ENCODE results near the gene HYAL4. TPM values are rescaled to one million over a fixed set of nuclear protein-coding genes. Genes with fewer than 3 reads are reported as not detected.
A peak's percentile ranks its signal among the peaks of the same experiment; 100 is the strongest.
"Not testable (repeated sequence)": the region's sequence is repeated elsewhere in the genome, so short reads cannot be mapped to it uniquely, and the experiment has no call there.

HYAL4 gene, protein sequence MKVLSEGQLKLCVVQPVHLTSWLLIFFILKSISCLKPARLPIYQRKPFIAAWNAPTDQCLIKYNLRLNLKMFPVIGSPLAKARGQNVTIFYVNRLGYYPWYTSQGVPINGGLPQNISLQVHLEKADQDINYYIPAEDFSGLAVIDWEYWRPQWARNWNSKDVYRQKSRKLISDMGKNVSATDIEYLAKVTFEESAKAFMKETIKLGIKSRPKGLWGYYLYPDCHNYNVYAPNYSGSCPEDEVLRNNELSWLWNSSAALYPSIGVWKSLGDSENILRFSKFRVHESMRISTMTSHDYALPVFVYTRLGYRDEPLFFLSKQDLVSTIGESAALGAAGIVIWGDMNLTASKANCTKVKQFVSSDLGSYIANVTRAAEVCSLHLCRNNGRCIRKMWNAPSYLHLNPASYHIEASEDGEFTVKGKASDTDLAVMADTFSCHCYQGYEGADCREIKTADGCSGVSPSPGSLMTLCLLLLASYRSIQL
- not detected in 2 replicates for total RNA-seq (2014; rRNA removed; shearing (Covaris generic); ENCODE audit: low replicate concordance)

DNA sequence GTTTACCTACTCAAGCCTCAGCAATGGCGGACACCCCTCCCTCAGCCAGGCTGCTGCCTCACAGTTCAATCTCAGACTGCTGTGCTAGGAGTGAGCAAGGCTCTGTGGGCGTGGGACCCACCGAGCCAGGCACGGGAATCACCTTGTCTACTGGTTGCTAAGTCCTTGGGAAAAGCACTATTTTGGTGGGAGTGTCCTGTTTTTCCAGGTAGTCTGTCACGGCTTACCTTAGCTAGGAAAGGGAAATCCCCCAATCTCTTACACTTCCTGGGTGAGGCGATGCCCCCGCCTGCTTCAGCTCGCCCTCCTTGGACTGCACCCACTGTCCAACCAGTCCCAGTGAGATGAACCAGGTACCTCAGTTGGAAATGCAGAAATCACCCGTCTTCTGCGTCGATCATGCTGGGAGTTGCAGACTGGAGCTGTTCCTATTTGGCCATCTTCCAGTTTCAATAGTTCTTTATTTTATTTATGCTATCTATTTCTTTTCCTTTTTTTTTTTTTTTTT is at the start of gene HYAL4:
Gene HYAL4 (plus strand): TSS at position 458 of the 508 bp plus-strand sequence. CDS start 23,105 bp downstream, outside the sequence.
- in situ Hi-C loops (cut with HindIII; ENCODE audit: low pct_unique_long_range_greater_than_20kb, low sequenced_read_pairs) = no loop called here
- no peak for DNase-seq (ENCODE audit: low read depth)

DNA sequence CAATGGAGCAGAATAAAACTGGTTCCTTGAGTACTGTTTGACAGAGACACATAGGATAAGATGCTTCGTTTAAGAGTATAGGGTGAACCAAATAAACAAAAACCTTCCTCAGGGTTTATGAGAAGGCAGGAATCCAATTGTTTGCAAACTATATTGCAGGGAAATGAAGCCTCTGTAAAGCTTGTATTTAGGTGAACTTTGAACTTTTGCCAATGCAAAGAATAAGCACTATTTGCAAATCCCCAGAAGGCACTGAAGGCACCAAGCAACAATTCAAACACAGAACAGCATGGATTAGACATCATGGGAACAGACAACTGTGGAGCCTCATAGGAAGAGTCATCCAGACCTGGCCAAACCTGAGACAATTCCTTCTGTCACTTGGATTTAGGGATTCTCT is 49.1 kb upstream of the HYAL4 start:
- in situ Hi-C loops (cut with HindIII; ENCODE audit: low pct_unique_long_range_greater_than_20kb, low sequenced_read_pairs) = no loop called here

DNA sequence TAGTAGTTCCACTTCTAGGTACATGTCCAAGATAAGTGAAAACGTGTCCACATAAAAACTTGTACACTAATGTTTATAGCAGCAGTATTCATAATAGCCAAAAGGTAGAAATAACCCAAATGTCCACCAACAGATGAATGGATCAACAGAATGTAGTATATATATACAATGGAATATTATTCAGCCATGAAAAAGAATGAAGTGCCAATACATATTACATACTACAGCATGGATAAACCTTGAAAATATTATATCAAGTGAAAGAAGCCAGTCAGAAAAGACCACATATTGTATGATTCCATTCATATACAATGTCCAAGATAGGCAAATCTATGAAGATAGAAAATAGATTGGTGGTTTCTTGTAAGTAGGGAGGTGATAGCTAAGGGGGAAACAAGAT is 48.4 kb upstream of the HYAL4 start:
- in situ Hi-C loops (cut with HindIII; ENCODE audit: low pct_unique_long_range_greater_than_20kb, low sequenced_read_pairs) = no loop called here
- no peak for DNase-seq (ENCODE audit: low read depth)

More for the DNA sequence above, 49.1 kb upstream of the HYAL4 start:
- no peak for DNase-seq (ENCODE audit: low read depth)

DNA sequence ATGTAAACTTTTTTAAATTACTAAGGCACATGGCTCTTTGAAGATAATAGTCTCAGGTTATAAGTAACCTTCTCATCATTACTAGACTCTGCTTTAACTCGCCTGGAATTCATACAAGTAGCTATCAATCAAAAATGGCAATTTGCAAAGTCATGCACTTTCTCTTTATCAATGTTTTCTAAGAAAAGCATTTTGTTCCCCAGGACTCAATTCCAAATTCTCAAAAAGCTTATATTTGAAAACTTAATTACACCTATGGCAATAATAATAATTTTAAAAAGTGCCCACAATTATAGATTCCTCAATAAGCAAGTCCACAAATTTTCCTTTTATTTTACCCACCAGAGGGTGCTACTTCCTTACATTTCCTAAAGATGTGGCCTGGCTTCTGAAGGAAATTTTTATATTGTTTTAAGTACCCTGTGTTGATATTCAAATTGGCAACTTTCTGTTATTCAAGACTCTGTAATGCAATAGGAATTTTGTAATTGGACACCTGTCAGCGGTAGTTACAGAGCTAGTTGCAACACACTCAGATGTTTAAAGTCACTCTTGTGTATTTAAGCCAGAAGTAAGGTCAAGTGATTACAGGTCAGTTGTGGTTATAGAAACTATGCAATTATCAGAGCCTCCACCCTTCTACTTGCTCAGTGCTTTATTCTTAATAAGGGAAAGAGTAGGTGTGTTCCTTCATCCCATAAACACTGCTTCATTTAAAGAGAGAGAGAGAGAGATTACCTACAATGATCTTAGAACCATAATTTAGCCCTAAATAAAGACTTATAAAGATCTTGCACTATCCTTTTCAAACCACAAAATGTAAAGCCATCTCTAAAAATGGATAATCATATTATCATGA is 47.1 kb upstream of the HYAL4 start:
- in situ Hi-C loops (cut with HindIII; ENCODE audit: low pct_unique_long_range_greater_than_20kb, low sequenced_read_pairs) = no loop called here
- DNase-seq (ENCODE audit: low read depth) = peak; percentile 92

DNA sequence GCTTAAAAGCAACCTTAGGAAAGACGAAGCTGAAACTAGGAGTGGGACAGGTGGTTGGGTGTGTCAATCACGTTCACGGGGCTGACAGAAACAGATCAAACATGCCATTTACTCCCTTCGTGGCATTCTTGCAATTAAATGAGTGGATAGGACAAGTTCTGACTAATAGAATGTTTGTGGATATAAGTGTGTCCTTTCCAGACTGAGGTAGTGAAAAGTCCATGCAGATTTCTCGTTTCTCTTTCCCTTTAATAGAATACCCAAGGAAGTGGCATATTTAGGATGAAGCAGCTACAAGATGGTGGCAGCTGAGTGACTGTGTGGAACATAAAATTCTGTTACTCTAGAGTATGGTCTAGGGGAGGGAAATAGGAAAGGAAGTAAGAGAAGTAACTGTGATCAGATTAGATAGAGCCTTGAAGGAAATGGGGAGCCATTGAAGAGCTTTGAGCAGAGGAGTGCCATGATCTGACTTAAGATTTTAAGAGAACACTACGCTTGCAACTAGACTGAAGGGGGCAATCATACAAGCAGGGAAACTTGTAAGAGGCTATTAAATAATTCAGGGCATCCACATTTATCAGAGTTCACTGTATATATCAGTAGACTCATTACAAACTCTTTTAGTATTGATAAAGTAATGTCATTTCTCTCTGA is 46.3 kb upstream of the HYAL4 start:
- in situ Hi-C loops (cut with HindIII; ENCODE audit: low pct_unique_long_range_greater_than_20kb, low sequenced_read_pairs) = no loop called here
- DNase-seq (ENCODE audit: low read depth) = no peak

DNA sequence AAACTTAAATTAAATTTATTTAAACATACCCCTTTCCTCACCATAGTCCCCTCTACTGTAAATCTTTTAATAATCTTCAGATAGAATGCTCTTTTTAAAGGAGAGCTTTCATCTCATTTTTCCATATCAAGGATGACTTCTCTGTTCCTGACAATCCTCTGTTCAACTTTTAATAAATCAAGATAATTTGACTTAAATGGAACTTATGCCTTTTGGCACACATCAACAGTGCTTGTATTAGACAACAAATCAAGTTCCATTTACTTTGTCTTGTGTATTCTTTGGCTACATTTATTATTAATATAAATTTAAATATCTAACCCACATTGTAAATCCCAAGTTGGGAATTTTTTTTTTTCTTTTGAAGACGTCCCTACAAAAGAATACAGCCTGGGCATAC is 42.7 kb upstream of the HYAL4 start:
- in situ Hi-C loops (cut with HindIII; ENCODE audit: low pct_unique_long_range_greater_than_20kb, low sequenced_read_pairs) = no loop called here

DNA sequence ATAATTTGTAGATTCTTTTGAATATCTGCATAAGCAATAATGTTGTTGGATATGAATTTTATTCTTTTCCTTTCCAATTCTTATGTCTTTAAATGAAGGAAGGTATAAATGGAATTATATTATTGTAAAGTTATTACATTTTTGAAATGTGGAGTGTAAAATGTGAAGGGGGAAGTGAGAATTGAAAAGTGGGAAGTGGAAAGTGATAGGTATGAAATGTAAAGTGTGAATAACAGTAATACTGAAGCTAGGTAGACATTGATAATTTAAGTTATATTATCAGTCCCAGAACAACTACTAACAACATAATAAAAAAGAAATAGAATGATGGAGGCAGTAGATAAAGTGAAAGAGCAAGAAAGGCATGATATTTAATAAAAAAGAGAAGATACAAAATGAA is 39.7 kb upstream of the HYAL4 start:
- in situ Hi-C loops (cut with HindIII; ENCODE audit: low pct_unique_long_range_greater_than_20kb, low sequenced_read_pairs) = no loop called here
- DNase-seq (ENCODE audit: low read depth) = no peak

More for the DNA sequence above, 42.7 kb upstream of the HYAL4 start:
- DNase-seq (ENCODE audit: low read depth) = no peak

DNA sequence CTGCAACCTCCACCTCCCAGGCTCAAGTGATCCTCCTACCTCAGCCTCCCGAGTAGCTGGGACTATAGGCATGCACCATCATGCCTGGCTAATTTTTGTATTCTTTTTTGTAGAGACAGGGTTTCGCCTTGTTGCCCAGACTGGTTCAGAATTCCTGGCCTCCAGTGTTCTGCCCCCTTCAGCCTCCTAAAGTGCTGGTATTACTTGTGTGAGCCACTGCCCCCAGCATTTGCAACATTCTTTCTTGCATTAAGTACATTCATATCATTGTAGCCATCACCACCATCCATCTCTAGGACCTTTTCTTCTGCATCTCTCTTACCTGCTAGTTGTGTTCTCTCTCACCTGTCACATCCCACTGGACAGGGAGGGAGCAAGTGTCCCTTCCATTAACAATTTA is 35.5 kb upstream of the HYAL4 start:
- in situ Hi-C loops (cut with HindIII; ENCODE audit: low pct_unique_long_range_greater_than_20kb, low sequenced_read_pairs) = no loop called here
- no peak for DNase-seq (ENCODE audit: low read depth)

DNA sequence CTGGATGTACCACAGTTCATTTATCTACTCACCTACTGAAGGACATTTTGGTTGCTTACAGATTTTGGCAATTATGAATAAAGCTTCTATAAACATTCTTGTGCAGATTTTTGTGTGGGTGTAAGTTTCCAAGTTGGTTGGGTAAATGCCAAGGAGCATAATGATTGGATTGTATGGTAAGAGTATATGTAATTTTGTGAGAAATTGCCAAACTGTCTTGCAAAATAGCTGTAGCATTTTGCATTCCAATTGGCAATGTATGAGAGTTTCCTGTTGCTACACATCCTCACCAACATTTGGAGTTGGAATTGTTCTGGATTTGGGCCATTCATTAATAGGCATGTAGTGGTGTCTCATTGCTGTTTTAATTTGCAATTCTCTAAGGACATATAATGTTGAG is 33.9 kb upstream of the HYAL4 start:
- no peak for DNase-seq (ENCODE audit: low read depth)
- in situ Hi-C loops (cut with HindIII; ENCODE audit: low pct_unique_long_range_greater_than_20kb, low sequenced_read_pairs) = no loop called here

DNA sequence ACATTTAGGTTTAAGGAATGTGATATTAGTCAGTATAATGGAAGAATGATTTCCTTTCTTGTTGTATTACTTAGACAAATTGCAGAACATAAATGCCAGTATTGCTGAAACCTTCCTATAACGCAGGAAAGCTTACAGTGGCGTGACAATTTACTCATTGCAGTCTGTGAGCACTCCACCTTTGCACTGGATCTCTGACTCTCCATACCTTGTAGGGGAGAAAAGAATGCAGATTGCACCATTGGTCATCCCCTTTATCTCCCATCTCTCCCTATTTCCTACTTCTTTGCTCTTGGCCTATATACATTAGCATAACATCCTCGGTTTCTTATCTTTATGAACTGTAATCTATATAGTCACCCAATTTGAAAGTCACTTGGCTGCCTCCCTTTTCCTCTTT is 28.1 kb upstream of the HYAL4 start:
- DNase-seq (ENCODE audit: low read depth) = no peak
- in situ Hi-C loops (cut with HindIII; ENCODE audit: low pct_unique_long_range_greater_than_20kb, low sequenced_read_pairs) = no loop called here

DNA sequence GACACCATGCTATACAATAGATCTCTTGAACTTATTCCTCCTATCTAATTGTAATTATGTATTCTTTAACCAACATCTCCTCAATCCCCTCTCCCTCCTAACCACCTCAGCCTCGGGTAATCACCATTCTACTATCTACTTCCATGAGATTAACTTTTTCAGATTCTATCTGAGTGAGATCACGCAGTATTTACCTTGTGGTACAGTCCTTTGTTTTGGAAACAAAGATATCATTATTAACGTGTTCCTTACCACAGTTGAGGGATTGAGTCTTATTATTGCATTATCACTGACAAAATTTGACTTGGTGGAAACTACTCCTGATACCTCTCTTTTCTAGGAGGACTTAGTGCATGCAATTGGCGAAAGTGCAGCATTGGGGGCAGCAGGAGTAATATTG is 26.0 kb upstream of the HYAL4 start:
- in situ Hi-C loops (cut with HindIII; ENCODE audit: low pct_unique_long_range_greater_than_20kb, low sequenced_read_pairs) = no loop called here
- DNase-seq (ENCODE audit: low read depth) = no peak

DNA sequence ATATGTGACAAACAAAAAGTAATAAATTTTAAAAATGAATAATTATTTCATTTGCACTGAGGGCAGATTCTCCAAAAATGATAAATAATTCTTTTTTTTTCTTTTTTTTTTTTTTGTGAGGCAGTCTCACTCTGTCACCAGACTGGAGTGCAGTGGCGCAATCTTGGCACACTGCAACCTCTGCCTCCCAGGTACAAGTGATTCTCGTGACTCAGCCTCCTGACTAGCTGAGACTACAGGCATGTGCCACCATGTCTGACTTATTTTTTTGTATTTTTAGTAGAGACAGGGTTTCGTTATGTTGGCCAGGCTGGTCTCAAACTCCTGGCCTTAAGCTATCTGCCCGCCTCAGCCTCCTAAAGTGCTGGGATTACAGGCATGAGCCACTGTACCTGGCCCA is 25.2 kb upstream of the HYAL4 start:
- in situ Hi-C loops (cut with HindIII; ENCODE audit: low pct_unique_long_range_greater_than_20kb, low sequenced_read_pairs); DNase-seq (ENCODE audit: low read depth): not testable (repeated sequence)

DNA sequence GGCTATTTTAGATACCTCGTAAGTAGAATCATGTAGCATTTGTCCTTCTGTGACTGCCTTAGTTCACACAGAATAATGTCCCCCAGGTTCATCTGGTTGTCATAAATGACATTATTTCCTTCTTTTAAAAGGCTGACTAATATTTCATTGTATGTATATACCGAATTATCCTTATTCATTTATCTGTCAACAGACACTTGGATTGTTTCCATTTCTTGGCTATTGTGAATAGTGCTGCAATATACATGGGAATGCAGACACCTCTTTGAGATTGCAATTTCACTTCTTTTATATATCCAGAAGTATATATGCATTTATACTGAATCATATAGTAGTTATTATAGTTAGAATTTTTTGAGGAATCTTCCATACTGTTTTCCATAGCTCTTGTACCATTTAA is 24.1 kb upstream of the HYAL4 start:
- in situ Hi-C loops (cut with HindIII; ENCODE audit: low pct_unique_long_range_greater_than_20kb, low sequenced_read_pairs) = no loop called here
- no peak for DNase-seq (ENCODE audit: low read depth)

DNA sequence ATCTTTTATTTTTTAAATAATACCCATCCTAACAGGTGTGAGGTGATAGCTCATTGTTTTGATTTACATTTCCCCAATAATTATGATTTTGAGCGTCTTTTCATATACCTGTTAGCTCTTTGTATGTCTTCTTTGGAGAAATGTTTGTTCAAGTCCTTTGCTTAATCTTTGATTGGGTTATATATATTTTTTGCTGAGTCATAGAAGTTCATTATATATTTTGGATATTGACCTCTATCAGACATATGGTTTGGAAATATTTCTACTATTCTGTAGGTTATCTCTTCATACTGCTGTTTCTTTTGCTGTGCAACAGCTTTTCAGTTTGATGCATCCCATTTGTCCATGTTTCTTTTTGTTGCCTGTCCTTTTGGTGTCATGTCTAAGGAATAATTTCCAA is 23.6 kb upstream of the HYAL4 start:
- no peak for DNase-seq (ENCODE audit: low read depth)
- in situ Hi-C loops (cut with HindIII; ENCODE audit: low pct_unique_long_range_greater_than_20kb, low sequenced_read_pairs) = no loop called here

DNA sequence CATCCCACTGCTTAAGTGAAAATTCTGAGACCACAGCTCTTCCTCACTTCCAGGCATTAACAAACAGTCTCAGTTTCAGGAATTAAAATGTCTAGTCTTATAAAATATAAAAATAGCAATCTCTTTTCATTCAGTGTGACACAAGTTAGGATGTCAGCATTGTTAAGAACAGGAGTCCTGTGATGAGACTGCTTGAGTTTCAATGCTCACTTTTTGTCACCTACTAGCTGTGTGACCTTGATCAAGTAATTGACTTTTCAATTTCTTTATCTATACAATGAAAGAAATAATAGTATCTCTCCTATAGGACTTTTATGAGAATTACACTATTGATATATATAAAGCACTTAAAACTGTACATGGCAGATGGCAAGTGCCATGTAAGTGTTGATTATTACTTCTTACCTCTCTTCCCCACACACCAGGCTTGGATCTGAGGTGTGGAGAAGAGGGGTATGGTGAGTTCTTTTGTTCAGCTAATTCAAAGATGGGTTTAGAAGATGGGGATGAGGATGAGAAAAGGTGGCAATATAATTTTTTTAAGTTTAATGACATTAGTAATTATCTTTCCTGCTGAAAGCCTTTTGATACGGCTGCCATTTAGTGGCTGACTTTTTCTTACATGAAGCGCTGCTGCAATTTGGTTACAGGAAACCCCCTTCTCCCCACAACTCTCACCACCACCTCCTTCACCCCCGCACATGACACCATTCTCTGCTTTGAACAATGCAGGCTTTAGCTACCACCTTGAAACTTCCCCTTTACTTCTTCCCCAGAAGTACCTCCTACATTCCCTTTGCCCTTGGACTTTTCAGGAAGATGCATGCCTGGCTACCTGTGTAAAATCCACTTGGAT is 20.8 kb upstream of the HYAL4 start:
- DNase-seq (ENCODE audit: low read depth) = no peak
- in situ Hi-C loops (cut with HindIII; ENCODE audit: low pct_unique_long_range_greater_than_20kb, low sequenced_read_pairs) = no loop called here

DNA sequence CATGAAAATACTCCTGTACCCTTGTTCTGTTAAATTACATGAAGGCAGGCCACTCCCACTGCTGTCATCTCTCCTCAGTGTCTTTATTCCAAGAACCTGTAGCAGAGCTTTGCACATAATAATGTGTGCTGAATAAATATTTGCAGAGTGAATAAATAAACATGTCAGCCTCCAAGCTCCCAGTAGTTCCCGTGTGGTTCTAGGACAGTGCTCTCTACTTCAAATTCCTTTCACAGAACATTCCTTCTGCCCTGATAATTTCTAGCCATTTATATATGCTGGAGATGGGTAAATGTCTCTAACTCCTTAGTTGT is 20.3 kb upstream of the HYAL4 start:
- no peak for DNase-seq (ENCODE audit: low read depth)
- in situ Hi-C loops (cut with HindIII; ENCODE audit: low pct_unique_long_range_greater_than_20kb, low sequenced_read_pairs) = no loop called here

DNA sequence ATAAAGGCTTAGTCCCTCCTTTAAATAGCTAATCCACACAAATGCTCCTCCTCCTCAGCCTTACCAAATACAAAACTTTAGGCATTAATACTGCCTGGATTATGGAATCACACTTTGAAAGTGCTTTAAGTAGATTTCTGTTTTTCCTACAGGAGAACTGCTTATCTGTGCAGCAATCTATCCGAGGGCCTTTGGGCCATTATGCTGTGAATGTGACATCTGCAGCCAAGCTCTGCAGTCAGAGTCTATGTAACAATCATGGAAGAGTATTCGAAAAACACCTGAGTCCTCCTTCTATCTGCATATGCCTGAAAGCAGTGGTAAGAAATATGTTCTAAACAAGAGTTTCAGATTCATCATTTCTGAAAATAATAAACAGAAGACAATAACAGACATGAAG is 16.2 kb upstream of the HYAL4 start:
- DNase-seq (ENCODE audit: low read depth) = no peak
- in situ Hi-C loops (cut with HindIII; ENCODE audit: low pct_unique_long_range_greater_than_20kb, low sequenced_read_pairs) = no loop called here

DNA sequence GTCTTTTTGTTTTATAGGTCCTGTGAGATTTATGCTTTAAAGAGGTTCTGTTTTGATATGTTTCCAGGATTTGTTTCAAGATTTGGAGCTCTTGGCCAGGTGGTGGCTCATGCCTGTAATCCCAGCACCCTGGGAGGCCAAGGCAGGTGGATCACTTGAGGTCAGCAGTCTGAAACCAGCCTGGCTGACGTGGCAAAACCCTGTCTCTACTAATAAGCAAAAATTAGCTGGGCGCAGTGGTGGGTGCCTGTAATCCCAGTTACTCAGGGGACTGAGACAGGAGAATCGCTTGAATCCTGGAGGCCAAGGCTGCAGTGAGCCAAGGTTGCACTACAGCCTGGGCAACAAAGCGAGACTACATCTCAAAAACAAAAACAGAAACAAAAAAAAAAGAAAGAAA is 8.3 kb upstream of the HYAL4 start:
- in situ Hi-C loops (cut with HindIII; ENCODE audit: low pct_unique_long_range_greater_than_20kb, low sequenced_read_pairs) = no loop called here
- DNase-seq (ENCODE audit: low read depth) = no peak

All from Caki2 (cell line).